Activated CD8-positive, alpha-beta memory T cell treated with anti-CD3 and anti-CD28 coated beads, Interleukin-2, amount 50 U/mL, for 1 hour (primary cell): ENCODE data around the gene MSX1.

Experiments used
- DNase-seq: peaks from one replicate; pipeline ENCODE4 v3.0.0-alpha.2; 2020; ENCODE audit errors: extremely low read depth

Gene MSX1

DNA sequence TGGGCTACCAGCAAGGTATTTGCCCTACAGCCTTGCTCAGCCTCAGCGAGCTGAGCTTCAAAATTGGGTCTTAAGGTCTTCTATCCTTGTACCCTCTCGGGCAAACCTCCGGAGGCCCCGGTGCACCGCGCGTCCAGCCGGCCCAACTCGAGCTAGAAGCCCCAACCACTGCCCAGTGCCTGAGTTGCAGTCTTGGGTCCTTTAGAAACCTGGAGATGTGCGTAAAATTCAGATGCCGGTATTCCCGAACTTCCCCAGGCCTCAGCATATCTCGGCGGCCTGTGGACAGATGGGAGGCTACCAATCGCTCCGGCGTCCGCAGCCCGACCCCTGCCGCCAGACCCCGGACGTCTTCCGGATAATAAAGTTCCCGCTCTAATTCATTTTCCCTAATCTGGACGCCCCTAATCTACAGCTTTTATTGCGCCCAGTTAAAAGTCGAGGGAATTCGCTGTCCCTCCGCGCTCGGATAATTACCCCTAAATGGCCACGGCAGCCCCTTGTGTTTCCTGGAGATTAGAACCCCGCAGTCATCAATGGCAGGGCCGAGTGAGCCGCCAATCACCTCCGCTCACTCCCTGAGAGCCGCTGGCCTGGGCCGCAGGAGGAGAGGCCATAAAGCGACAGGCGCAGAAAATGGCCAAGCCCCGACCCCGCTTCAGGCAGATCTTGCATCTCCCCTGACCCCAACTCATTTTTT, 1.5 kb upstream of the MSX1 start:
- DNase-seq: no peak

DNA sequence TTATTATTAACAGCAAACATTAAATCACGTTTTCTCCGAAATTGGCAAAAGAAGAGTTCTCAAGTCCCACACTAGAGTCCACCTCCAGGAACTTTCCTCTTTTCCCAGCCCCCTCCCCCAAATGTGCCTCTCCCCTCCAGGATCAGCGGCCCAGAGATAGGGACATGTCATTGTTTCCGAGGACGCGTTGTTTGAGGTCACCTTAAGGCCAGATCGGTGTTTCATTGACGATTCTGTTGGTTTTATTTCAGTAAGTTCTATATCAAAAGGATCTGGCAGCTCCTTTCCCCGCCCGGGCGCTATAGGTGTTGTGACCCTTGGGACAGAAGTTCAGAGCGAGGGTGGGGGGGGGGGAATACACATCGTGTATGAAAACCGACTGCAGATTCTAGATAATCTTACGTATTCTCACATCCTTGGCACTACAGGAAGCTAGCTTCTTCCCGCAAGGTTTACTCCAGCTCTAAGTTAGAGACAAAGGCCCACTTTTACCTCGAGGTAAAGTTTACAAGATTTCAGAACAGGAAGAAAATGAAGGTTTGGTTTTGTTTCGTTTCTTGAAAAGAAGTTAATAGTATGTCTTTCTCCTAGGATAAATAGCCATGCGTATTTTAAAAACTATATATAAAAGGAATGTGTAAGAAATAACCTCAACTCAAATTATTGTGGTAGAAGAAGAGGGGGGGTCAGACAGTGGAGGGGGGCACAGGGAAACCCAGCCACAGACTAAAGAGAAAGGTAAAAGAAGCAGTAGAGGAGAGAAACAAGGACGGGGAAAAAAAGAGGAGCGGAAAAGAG, 739 bp upstream of the MSX1 start:
- no peak for DNase-seq

DNA sequence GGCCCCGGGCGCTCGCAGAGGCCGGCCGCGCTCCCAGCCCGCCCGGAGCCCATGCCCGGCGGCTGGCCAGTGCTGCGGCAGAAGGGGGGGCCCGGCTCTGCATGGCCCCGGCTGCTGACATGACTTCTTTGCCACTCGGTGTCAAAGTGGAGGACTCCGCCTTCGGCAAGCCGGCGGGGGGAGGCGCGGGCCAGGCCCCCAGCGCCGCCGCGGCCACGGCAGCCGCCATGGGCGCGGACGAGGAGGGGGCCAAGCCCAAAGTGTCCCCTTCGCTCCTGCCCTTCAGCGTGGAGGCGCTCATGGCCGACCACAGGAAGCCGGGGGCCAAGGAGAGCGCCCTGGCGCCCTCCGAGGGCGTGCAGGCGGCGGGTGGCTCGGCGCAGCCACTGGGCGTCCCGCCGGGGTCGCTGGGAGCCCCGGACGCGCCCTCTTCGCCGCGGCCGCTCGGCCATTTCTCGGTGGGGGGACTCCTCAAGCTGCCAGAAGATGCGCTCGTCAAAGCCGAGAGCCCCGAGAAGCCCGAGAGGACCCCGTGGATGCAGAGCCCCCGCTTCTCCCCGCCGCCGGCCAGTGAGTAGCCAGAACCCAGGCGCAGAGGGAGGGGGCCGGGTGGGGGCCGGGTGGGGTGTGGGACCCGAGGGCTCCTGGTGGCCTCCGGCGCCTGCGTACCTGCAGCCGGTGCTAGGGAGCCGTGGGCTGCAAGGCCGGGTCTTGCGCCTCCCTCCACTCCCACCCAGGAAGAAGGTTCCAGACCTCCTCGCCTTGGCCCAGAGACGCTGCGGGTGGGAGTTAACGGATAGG, 534 bp downstream of the MSX1 start:
- no peak for DNase-seq

DNA sequence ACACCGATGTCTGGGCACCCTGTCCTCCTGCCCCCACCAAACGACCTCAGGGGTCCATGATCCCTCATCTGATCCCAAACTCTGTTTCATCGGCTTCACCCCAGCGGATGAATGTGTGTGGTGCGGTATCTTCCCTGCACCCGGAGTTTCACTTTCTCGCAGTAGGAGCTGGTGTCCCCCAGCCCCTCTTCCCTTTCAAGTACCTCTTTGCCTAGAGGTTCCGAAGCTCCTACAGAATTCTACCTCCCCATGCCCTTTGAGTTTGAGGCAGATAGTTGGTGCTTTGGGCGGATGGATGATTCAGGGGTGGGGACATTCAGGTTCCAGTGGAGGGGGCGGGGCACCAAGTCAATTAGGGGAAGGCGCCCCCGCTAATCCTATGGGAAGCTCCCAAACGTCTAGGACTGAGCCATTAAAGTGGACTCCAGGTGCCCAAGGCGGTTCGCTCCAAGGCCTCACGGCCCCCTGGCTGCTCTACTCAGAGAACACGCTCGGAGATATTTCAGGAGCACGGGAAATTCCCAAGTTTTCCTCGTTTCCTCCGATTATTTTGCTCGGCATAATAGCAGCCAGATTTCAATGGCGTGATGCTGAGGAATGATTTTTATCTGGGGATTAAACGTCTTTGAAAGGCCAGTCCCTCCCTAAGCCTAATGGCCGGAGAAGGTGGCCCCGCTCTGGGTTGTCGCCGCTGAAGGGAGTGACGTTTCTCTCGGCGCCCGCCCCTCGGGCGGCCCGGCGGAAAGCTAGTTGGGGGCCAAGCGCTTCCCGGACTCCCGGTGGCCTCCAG, 1.3 kb downstream of the MSX1 start:
- DNase-seq: no peak

DNA sequence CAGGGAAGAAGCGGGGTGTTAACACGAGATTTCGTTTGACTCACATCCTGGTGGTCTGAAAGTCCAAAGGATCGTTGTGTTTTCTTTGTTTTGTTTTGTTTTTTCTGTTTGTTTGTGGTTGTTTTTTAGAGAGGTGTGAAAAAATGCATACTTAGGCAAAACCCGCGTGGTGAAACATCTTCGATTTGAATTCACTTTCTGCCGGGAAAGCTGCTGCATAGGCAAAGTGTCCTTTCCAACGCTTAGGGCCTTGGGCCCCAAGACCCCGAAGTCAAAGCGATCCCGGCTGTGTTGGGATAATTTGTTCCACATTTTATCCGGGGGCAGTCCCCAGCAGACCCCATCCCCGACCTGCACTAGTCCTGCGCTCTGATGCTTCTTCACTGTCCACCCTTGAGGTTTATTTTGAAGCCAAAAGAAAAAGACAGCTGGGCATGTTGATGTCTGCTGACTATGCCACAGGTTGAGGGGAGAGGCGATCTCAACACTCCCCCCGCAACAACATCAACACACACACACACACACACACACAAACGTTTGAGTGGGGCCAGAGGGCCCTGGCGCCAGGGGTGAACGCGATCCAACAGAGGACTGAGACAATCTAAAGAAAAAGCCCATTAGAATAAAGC, 2.0 kb downstream of the MSX1 start:
- no peak for DNase-seq

DNA sequence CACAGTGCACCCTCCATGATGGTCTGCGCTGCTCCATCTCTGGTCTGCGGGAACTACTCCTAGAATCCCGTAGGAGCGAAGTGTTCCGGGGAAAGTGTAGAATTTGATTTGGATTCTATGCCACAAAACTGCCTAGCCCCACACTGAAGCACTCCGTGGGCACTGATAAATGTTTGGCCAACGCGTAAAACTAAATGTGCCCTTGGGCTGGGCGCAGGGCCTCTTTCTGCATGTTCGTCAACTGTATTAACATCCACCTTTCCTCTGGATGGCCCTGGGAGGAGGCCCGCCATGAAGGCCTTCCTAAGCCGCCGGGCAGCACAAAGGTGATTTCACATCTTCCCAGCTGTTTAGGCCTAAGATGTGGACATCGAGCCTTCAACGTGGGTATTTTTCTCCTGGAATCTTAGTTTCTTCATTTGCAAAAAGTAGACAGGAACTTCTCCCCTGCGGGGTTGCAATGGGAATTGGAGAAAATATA, 2.6 kb downstream of the MSX1 start:
- no peak for DNase-seq

DNA sequence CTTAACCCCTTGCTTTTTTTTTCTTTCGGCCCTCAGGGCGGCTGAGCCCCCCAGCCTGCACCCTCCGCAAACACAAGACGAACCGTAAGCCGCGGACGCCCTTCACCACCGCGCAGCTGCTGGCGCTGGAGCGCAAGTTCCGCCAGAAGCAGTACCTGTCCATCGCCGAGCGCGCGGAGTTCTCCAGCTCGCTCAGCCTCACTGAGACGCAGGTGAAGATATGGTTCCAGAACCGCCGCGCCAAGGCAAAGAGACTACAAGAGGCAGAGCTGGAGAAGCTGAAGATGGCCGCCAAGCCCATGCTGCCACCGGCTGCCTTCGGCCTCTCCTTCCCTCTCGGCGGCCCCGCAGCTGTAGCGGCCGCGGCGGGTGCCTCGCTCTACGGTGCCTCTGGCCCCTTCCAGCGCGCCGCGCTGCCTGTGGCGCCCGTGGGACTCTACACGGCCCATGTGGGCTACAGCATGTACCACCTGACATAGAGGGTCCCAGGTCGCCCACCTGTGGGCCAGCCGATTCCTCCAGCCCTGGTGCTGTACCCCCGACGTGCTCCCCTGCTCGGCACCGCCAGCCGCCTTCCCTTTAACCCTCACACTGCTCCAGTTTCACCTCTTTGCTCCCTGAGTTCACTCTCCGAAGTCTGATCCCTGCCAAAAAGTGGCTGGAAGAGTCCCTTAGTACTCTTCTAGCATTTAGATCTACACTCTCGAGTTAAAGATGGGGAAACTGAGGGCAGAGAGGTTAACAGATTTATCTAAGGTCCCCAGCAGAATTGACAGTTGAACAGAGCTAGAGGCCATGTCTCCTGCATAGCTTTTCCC, 3.4 kb downstream of the MSX1 start:
- no peak for DNase-seq

DNA sequence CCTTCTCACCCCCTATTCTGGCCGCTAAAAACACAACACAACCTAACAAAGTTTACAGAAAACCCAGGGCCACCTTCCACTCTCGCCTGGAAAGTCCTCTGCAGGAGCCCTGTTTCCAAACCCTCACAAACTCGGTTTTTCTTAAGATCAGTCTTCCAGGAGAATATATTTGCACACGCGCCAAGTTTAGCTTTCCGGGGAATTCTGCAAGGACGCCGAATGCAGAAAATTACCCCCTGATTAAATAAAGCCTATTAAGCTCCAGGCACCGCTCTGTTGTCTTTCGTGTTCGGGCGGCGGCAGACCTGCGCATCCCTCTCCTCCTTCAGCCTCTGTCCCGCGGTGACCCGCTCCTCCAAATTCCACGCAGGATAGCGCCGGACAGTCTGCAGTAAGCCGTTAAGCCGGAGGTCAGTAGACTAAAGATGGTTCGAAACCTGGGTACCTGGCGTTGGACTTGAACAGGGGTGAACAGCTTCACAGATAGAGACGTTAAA, 5.0 kb downstream of the MSX1 start:
- DNase-seq: no peak

DNA sequence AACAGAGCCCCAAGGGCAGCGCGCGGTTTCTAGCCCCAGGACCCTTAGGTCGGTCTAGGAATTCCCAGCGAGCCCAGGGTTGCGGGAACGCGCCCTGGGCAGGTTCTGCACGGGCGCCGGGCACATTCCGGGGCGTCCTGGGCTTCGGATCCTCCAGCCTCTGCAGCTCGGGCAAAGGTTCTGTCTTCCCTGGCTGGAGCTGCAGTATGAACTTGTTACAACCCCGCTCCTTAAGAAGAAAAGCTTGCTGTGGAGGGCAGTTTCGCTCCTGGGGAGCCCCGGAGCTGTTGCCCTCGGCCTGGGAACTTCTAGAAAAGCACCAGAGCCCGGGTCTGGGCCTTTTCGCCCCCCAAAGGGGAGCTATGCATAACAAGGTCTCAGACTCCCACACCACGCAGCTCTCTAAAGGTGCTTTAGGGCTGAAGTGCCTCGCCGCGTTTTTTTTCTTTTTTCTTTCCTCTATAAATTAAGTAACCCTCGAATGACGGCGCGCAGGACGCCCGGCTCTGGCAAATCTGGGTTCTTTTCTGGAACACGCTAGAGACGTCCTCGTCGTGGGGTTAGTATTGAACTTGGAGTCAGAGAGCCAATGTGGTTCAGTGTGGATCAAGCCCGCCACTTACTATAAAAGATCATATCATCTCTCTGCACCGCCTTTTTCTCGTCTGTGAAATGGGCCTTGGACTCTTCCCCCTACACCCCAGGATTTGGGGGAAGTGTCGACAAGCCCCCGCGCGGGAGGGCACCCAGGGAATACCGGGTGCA, 5.7 kb downstream of the MSX1 start:
- DNase-seq: no peak

DNA sequence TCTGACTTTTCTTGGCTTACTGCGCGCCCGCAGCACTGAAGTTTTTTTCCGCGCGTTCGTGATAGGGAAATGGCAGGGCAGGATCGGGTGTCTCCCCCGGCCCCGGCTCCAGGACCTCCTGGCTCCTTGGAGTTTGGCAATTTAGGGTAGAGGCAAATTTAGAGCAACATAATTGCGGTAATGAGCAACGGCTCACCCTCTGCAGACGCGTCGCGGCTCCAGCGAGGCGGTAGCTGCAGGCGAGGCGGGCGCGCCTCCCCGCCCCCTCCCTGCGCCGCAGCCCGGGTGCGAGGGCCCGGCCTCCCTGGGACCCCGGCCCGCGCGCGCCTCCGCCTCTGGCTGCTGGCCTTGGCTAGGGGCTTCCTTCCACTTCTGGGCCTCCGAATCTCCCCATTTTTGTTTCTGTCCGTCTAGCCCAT, 6.2 kb downstream of the MSX1 start:
- DNase-seq: no peak

DNA sequence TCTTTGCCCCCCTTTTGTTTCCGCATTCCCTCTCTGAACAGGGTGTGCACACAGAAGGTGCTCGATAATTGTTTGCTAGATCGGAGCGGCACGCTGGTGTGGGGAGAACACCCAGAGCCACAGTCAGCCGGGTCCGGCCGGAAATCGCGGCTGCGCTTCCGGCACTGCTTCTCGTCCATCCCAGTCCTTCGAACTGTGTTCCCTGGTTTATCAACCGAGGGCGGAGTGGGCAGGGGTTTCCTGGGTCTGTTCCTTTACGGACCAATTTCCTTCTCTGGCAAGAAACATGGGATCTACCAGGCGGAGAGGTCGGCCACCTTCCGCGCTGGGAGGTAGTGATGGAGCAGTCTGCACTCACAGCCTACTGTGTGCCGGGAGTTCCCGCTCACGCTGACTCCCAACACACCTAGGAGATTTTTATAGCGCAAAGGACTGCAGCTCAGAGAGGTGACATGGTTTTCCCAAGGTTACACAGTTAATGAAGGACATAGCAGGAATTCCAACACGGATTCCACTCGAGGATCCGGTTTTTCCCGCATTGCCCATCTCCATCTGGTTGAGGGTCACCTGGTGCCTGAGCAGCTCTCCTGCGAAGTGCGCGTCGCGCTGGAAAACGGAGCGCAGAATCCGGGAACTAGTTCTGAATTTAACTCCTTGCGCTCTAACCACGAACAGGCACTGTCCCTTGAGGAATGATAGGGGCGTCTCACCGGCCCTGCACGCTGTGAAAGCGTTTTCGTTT, 6.8 kb downstream of the MSX1 start:
- DNase-seq: no peak

DNA sequence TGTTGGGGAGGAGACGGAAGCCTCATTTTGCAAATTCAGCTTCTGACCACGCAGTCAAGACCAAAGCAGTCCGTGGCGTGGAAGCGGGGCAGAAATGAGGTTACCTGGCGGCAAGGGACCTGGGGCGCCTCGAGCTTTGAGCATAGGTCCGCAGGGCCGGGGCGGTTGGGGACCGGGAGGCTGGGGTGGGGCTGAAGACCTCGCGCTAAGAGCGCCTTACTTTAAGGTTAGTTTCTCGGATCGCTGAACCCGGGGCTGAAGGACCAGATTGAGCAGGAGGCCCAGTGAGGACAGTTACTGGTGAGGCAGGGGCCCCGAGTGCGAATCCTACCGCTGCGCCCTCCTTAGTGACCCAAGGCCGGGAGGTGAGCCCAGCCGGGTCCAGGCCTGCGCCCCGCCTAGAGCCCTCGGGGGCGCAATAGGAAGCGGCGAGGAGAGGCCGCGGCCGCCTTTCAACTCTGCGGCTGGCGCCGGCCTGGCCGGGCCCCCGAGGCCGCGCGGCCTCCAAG, 7.5 kb downstream of the MSX1 start:
- DNase-seq: no peak

DNA sequence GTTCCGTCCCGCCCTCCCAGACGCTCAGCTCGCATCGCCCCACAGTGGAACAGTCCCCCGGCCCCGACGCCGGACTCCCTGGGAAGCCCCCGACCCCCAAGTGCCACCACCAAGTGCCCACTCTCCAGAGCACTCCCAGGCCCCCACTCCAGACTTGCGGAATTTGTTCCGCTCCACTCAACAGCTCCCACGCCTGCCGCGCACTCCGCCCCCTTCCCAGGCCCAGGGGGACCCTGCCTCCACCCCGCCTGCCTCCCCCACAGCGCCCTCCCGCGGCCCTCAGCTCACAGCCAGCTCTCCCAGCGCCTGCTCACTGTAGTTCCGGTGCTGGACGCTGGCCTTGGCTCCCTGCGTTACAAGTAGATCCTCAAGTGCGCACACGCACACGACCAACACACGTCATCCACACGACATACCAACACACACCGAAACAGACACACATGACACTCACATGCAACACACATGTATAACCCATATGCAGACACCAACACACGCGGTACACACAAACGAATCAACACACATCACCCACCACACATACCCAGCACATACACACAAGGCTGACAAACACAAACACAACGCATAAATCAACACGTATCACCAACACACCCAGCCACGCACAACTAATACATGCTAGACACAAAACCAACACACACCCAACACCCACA, 8.0 kb downstream of the MSX1 start:
- no peak for DNase-seq

DNA sequence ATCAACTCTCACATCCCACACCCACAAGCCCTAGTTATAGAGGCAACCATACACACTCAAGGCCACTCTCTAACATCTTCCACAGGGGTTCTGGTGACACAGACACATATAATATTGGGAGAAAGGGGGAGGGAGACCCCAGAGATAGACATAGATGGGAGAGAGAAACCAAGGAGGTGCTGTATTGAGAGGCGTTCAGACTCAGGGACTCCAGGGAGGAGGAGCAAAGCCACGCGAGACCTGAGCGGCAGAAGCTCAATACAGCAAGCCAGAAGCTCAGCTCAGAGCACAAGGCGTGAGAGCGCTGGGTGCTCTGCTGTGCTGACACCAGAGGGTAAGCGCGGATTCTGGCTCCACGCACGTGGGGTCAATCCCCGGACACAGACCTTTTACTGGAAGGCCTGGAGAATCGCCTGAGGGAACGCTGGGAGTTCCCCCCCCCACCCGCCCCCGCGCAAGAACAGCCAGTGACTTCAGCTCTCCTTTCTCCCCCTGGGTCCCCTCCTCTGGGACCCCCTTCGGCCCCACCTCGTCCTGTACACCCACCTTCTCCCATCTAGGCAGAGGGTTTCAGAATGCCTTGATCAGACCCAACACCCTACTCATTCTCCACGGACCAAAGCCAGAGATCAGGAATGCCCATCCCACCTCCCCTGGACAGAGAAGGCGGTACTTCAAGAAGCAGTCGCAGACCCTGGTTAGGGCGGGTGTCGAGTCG, 8.7 kb downstream of the MSX1 start:
- DNase-seq: no peak

DNA sequence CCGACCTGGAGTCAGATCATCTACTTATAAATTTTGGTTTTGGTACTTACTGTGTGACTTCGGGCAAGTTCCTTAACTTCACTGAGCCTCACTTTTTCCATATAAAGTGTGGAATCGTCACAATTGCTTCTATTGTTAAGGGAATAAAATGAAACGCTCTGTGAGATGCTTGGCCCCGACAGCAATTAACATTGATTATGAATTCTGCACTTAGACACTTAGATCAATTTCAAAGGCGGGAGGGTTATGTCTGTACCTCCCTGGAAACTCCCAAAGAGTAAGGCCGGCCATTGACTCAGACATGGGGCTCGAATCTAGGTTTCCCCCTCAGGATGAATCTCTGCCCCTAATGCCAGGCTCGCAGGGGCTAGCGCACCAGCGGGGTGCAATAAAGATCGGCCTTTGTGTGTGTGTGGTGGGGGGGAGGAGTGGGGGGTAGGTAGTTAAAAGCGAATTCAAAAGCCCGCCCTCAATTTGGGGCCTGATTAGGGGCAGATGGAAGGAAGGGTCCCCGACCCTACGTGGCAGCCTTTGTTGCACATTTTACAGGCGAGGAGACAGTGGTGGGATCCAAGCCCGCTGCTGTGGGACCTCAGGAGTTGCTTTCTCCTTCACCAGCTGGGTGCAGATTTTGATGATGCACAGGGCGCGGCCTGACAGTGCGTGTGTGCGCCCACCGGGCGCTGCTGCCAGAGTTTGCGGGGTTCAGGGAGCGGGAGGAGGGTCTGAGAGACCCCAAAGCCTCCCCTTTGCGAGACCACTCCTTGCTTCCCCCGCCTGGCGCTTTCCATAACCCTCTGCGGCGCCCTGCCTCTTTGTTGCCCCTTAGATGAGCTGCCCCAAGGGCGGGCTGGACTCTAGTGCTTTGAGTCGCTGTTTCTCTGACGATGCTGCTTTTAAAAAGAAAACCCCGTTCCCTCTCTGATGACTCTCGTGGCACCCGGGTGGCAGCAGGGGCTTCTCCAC, 9.6 kb downstream of the MSX1 start:
- no peak for DNase-seq
